ENCODE data around the gene PAK6.

Gene PAK6

DNA sequence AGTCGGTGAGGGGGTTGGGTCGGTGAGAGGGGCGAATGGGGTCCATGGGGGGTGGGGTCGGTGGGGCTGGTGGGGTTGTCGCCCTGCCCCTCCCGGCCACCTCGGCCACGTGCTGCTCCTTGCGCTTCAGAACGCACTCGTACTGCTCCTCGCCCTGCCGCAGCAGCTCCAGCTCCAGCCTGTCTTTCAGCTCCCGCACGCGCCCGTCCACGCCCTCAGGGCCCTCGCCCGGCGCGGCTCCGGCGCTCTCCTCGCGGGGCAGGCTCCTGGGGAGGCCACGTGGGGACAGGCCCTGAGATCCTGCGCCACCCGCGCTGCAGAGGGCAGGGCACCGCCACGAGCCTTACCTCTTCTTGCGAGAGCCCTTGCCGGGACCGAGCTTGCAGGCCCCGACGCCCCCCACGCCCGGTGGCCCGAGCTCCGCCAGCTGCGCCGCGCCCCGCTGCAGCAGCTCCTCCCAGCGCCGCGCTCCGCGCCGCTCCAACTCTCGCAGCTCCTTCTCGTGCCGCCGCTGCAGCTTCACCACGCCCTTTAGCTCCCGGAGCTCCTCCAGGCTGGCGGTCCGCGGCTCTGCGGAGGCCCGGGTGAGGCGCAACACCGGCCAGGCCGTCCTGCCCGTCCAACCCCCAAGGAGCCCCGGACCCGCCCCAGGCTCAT, 52.2 kb downstream of the PAK6 start:
- TF ChIP-seq GATA1 (IDR thresholded peaks at IDR 0.05; ENCODE audit: low read depth, low read length) = no peak
- TF ChIP-seq POLR2A (IDR thresholded peaks at IDR 0.05; ENCODE audit: low read length) = no peak
- DNase-seq = no peak

DNA sequence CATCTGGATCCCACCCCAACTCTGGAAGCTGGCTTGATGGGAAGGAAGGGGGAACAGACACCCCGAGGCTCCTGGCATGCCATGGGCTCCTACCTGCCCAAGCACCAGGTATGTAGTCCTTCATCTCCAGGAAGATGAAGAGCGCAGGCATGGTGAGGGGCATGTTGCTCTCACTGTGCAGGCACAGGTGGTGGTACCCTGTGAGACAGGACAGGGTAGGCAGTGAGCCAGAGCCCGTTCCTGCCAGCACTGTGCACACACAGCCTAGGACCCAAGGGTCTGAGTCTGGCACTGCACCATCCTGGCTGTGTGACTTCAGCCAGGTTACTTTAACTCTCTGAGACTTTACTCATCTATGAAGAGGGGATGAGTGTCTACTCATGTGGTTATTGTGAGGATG, 53.4 kb downstream of the PAK6 start:
- TF ChIP-seq POLR2A (IDR thresholded peaks at IDR 0.05; ENCODE audit: low read length) (no peak), GATA1 (IDR thresholded peaks at IDR 0.05; ENCODE audit: low read depth, low read length) (no peak)
- DNase-seq = no peak

DNA sequence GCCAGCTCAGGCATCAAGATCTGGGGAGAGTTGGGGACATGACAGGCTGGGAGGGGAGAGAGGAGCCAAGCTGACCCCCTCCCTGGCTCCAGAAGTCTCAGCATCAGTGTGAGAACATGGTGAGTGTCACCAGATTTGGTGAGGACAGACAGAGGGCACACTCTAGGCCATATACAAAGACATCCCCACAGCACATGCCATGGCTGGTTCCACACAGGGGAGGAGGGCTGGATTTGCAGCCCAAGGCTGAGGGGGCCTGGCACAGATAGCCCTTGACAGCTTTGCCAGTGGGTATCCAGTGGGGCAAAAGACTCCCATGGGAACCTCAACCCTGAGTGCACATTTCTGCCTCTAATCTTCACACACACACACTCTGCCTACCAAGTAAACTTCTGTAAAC, 54.1 kb downstream of the PAK6 start:
- TF ChIP-seq GATA1 (IDR thresholded peaks at IDR 0.05; ENCODE audit: low read depth, low read length) = no peak
- no peak for TF ChIP-seq POLR2A (IDR thresholded peaks at IDR 0.05; ENCODE audit: low read length)
- DNase-seq = no peak

DNA sequence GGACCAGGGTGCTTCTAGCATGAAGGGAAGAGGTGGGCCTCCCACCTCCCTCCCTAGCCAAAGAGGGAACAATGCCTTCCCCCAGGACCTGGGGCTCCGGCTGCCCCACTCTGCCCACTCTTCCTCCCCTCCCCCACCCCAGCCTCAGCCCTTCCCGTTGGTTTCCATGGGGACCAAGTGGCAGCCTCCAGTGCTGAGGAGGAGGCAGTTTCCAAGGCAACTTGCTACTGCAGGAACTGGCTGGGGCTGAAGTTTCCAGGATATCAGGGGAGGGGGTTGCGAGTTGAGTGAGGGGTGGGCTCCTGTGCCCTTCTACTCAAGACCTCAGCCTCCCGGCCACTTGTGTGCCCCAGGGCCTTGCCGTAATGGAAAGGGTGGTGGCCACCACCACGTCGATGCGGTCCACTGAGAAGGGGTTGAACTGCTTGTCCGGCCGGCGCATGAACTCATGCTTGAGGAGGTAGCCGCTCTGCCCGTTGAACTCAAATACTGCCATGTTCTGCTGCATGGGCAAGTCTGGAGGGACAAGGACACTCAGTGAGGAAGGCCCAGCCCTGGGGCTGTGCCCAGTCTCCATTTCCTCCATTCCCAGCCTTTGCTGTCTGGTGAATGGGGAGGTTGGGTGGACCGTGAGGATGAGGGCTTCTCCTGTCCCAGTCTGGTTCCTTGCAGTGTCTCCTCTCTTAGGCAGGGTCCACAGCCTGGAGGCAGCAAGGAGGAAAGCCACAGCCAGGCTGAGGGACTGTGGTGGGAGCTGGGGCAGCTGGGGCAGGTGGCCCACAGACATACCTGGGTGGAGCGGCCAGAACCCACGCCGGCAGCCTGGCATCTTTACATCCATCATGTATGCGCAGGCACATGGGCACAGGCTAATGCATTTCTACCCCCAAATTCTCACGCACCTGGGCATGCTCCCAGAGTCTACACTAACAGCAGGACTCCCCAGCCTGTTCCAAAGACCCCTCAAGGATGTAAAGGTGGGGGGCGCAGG, 55.3 kb downstream of the PAK6 start:
- no peak for DNase-seq
- TF ChIP-seq GATA1 (IDR thresholded peaks at IDR 0.05; ENCODE audit: low read depth, low read length) (no peak), POLR2A (IDR thresholded peaks at IDR 0.05; ENCODE audit: low read length) (no peak)

DNA sequence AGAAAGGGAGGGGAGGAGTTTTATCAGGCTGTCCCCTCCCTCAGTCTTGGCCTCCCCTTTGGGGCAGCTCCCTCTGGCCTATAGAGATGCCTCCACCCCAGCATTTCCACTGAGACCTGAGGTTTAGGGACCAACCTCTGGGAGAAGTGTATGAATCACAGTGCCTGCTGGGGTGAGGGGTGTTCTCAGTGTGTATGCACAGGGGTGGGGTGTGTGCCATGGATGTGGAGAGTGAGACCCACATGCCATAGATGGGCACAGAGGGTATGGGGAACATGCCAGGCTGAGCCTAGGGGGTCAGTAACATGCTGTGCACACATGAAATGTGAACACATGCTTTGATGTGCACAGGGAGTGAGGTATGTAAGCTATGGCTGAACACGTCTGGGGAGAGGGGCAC, 56.4 kb downstream of the PAK6 start:
- no peak for DNase-seq
- TF ChIP-seq GATA1 (IDR thresholded peaks at IDR 0.05; ENCODE audit: low read depth, low read length) = no peak
- TF ChIP-seq POLR2A (IDR thresholded peaks at IDR 0.05; ENCODE audit: low read length) = no peak

DNA sequence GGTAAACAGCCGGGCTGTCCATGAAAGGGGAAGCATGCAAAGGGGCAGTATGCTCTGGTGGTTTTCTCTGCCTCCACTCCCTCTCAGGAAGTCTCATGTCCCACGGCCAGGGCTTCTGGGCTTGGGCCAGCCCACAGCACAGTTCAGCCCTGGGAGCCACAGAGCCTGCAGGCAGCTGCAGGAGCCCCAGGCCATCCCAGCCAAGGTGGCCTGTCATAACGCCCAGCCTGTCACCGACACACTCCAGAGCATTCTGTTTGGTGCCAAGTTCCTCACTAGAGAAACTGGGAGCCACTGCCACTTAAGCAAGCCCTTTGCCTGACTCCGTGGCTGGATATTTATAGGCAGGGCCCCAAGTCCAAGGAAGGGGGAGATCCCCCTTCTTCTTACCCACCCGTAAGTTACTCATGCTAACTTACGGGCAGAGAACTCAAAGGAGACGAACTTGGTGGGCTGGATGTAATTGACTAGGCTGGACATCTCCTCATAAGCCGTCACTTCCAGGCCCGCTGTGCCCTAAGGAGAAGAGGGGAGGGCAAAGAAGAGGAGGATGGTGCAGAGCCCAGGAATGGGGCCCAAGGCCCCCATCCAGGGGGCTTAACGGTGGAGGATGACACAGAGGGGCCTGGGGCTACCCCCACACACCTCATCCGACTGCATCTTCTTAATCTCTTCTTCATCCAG, 57.2 kb downstream of the PAK6 start:
- no peak for DNase-seq
- TF ChIP-seq POLR2A (IDR thresholded peaks at IDR 0.05; ENCODE audit: low read length) = no peak
- no peak for TF ChIP-seq GATA1 (IDR thresholded peaks at IDR 0.05; ENCODE audit: low read depth, low read length)

DNA sequence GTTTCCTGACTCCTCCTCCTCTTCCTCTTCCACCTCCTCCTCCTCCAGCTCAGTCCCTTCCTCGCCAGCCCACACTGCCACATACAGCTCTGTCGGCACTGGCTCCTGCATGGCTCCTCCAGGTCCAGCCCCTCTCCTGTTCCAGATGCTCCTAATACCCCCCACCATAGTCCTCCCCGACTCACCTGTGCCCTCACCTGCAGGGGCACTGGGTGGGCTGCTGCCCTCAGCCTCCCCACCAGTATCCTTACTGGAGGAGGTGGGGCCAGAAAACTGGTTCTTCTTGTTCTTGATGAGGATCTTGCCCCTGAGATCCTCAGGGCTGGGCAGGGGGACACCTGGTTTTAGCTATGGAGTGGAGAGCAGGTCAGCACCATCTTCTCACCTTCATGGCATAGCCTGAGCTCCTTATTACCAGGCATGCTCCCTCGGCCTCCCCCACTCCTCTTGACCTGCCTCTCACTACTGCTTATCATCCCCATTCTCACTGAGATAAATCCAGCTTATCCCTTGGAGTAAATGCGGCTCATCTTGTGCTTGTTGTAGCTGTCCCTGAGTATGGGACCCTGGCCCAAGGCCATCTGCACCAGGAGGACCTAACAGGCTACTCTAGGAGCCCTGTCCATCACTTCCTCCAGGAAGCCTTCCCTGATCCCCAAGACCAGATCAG, 57.8 kb downstream of the PAK6 start:
- no peak for DNase-seq
- TF ChIP-seq GATA1 (IDR thresholded peaks at IDR 0.05; ENCODE audit: low read depth, low read length) = no peak
- TF ChIP-seq POLR2A (IDR thresholded peaks at IDR 0.05; ENCODE audit: low read length) = no peak

DNA sequence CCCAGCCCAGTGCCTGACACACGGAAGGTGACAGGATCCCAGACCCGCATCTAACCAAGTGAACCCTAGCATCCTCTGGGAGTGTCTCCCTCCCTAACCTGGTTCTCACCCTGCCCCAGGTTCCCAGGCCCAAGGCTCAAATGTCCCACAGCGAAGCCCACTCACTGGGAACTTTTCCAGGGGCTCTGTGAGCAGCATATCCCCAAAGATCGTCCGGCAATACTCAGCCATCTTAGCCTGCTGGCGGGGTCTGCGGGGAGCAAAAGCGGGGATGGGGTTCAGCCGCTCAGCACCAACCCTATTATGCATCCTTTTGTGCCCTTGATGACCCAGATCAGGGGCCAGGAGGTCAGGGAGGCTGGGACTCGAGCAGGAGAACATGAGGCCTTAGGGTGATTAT, 58.5 kb downstream of the PAK6 start:
- TF ChIP-seq POLR2A (IDR thresholded peaks at IDR 0.05; ENCODE audit: low read length) = no peak
- no peak for TF ChIP-seq GATA1 (IDR thresholded peaks at IDR 0.05; ENCODE audit: low read depth, low read length)
- DNase-seq = no peak

DNA sequence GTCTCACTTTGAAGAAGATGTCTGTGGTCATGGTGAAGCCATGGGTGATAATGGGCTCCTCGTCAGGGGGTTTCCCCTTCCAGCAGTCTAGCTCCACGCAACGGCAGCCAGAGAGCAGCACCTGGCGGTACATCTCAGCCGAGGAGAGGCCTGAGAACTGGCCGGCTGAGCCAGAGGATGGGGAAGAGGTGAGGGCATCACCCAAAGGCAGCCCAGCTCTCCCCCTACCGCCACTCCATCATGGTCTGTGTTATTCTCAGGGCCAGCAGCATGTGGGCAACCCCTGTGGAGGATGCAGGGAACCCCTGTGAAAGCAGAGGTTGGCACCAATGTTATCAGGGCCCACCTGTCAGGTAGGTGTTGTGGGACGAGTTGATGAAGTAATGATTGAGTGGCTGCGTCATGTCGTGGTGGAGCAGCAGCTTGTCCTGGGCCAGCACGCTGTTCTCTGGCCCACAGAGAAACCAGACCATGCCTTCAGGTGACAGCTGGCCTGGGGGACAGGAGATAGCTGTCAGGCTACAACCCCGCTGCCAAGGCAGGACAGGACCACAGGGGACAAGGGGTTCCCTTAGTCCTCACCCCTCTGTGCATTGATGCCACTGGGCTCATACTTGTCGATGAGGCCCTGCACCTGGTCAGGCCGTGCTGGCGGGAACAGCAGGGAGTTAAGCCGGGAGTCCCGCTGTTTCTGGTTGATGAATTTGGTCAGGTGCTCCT, 59.5 kb downstream of the PAK6 start:
- no peak for DNase-seq
- TF ChIP-seq GATA1 (IDR thresholded peaks at IDR 0.05; ENCODE audit: low read depth, low read length) = no peak
- TF ChIP-seq POLR2A (IDR thresholded peaks at IDR 0.05; ENCODE audit: low read length) = no peak

DNA sequence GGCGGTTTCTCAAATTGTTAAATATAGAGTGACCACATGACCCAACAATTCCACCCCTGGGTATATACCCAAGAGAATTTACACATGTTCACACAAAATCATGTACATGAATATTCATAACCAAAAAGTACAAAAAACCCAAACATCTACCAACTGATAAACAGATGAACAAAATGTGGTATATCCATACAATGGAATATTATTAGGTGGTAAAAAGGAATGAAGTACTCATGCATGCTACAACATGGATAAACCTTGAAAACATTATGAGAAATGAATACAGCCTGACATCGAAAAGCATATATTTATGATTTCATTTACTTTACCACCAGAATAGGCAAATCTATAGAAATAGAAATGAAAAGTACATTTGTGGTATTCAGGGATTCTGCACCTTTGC, 61.5 kb downstream of the PAK6 start:
- no peak for TF ChIP-seq POLR2A (IDR thresholded peaks at IDR 0.05; ENCODE audit: low read length)
- no peak for TF ChIP-seq GATA1 (IDR thresholded peaks at IDR 0.05; ENCODE audit: low read depth, low read length)
- DNase-seq = no peak

DNA sequence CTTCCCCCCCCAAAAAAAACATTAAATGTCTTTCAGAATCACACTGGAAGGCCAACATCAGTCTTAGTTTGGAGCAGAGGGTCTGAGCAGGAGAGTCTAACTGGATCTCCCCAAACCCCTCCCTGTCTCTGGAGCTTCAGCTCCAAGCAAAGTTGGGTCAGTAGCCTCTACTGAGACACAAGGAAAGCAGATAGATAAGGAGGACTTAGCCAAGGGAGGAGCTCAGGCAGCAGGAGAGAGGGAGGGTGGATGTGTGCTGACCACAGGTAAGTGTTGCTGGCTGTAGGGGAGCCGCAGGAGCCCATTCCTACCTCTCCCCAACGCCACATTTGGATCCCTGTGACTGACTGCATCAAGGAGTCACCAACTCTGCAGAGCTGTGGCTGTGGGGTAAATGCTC, 61.9 kb downstream of the PAK6 start:
- TF ChIP-seq POLR2A (IDR thresholded peaks at IDR 0.05; ENCODE audit: low read length) (no peak), GATA1 (IDR thresholded peaks at IDR 0.05; ENCODE audit: low read depth, low read length) (no peak)
- DNase-seq = no peak

DNA sequence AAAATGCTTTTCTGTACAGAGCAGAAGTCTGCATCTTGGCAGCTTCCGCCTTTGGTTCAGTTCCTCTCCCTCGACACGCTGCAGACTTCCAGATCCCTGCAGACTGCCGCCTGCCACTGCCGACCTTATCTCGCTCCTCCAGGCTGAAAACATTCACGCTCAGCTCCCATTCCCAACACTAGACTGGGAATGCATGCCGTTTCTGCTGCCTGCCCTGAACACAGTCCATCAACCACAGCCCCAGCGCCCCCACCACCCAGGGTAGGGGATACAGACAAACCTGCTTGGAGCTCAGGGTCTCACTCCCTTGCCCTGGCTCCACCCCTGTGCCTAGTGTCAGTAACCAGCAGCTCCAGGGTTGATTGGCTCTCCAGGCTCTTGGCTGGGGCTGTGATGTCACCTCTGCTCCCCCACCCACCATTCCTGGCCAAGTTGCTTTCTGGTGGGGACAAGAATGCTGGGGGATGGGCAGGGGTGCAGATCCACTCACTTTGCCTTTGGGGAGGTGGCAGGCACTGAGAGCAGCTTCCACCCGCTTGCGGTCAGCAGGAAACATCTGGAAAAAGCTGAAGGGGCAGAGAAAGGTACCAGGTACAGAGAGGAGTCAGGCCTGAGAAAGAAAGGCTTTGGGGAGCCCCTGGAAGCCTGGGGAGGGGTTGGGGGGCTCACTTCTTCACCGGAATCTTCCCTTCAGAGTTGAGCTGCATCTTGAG, 62.8 kb downstream of the PAK6 start:
- TF ChIP-seq GATA1 (IDR thresholded peaks at IDR 0.05; ENCODE audit: low read depth, low read length) = no peak
- no peak for TF ChIP-seq POLR2A (IDR thresholded peaks at IDR 0.05; ENCODE audit: low read length)
- no peak for DNase-seq

All from erythroblast (primary cell).